Measurements from ENCODE around the gene PRMT9.

PRMT9 gene

GRCh38 chr4:147616849-147617172, 67.2 kb downstream of the PRMT9 start:
- ATAC-seq: peak; percentile 1
- H3K9me3 Mint-ChIP-seq: no peaks in the 10 kb centered on the region
- no peaks in the 10 kb centered on the region for H3K27me3 Mint-ChIP-seq
- H3K4me1 Mint-ChIP-seq: peaks cover 20% of the 10 kb centered on the region
- H3K4me3 Mint-ChIP-seq: peak overlapping the region; percentile 87
- peaks cover 16% of the 10 kb centered on the region for H3K36me3 Mint-ChIP-seq
- peak overlapping the region; percentile 90 for H3K27ac Mint-ChIP-seq

GRCh38 chr4:147610686-147611085, 73.3 kb downstream of the PRMT9 start:
- Mint-ChIP-seq H3K36me3 (no peaks in the 10 kb centered on the region), H3K4me3 (no peak overlapping the region)

DNA sequence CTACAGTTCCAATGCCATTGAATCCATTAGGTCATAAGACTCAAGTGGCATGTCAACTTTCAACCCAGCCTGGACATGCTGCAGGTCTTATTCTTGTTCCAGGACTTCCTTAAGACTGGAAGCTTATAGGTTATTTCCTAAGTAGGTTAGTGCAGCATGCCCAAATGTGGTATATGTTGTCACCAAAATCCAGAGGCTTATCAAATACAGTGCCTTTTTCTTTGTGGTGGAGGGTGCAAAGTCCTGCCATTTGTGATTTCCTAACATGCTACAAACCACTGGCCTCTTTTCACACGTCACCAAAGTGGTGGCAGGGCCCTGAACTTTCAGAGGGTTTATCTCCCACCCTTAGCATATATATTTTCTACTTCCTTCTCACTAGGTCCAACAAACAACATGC, 76.5 kb downstream of the PRMT9 start:
- ATAC-seq: no peak
- Mint-ChIP-seq H3K4me1 (no peaks in the 10 kb centered on the region), H3K9me3 (no peaks in the 10 kb centered on the region), H3K4me3 (no peak overlapping the region), H3K27me3 (no peaks in the 10 kb centered on the region), H3K27ac (no peak overlapping the region), H3K36me3 (no peaks in the 10 kb centered on the region)

More at GRCh38 chr4:147610686-147611085, 73.3 kb downstream of the PRMT9 start:
- Mint-ChIP-seq H3K9me3 (no peaks in the 10 kb centered on the region), H3K4me1 (no peaks in the 10 kb centered on the region), H3K27ac (no peak overlapping the region), H3K27me3 (no peaks in the 10 kb centered on the region)
- ATAC-seq: no peak

- no peaks in the 10 kb centered on the region for H3K9me3 Mint-ChIP-seq
These were observed 78.5 kb downstream of the PRMT9 start for GRCh38 chr4:147605499-147605898.

DNA sequence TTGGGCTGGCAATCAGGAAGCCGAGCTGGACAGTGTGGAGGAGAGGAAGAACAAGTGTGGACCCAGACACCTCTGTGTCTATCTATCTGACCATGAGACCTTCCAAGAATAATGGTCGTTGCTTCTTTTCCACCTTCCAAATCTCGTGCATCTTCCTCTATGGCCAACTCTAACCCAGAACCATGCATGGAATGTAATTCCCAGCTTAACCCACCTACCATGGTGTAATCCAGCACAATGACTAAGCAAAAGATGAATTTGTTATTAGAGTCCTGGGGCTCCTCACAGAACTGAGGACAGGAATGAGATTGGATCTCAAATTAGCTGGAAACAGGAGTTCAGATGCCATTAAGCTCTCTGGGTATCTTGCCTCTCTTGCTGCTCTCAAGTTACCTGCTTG, 84.2 kb downstream of the PRMT9 start:
- H3K4me3 Mint-ChIP-seq: no peak overlapping the region
- H3K4me1 Mint-ChIP-seq: no peaks in the 10 kb centered on the region
- no peak overlapping the region for H3K27ac Mint-ChIP-seq

More at GRCh38 chr4:147605499-147605898, 78.5 kb downstream of the PRMT9 start:
- H3K4me1 Mint-ChIP-seq: no peaks in the 10 kb centered on the region
- no peaks in the 10 kb centered on the region for H3K36me3 Mint-ChIP-seq
- no peak for ATAC-seq
- H3K27ac Mint-ChIP-seq: no peak overlapping the region
- peaks cover 13% of the 10 kb centered on the region for H3K27me3 Mint-ChIP-seq
- no peak overlapping the region for H3K4me3 Mint-ChIP-seq

GRCh38 chr4:147599206-147599605, 84.8 kb downstream of the PRMT9 start:
- H3K4me1 Mint-ChIP-seq: no peaks in the 10 kb centered on the region
- H3K27ac Mint-ChIP-seq: no peak overlapping the region
- no peak for ATAC-seq
- H3K4me3 Mint-ChIP-seq: no peak overlapping the region
- peaks cover 13% of the 10 kb centered on the region for H3K27me3 Mint-ChIP-seq
- no peaks in the 10 kb centered on the region for H3K9me3 Mint-ChIP-seq
- H3K36me3 Mint-ChIP-seq: no peaks in the 10 kb centered on the region

More for the DNA sequence above, 84.2 kb downstream of the PRMT9 start:
- peaks cover 13% of the 10 kb centered on the region for H3K27me3 Mint-ChIP-seq
- no peaks in the 10 kb centered on the region for H3K36me3 Mint-ChIP-seq
- no peak for ATAC-seq
- H3K9me3 Mint-ChIP-seq: no peaks in the 10 kb centered on the region

GRCh38 chr4:147597561-147597960, 86.4 kb downstream of the PRMT9 start:
- no peak for ATAC-seq

GRCh38 chr4:147596981-147597380, 87.0 kb downstream of the PRMT9 start:
- ATAC-seq: no peak
- no peaks in the 10 kb centered on the region for H3K9me3 Mint-ChIP-seq
- peaks cover 21% of the 10 kb centered on the region for H3K27me3 Mint-ChIP-seq
- H3K4me1 Mint-ChIP-seq: no peaks in the 10 kb centered on the region
- H3K4me3 Mint-ChIP-seq: no peak overlapping the region
- no peak overlapping the region for H3K27ac Mint-ChIP-seq
- H3K36me3 Mint-ChIP-seq: no peaks in the 10 kb centered on the region

More at GRCh38 chr4:147597561-147597960, 86.4 kb downstream of the PRMT9 start:
- Mint-ChIP-seq H3K9me3 (no peaks in the 10 kb centered on the region), H3K27me3 (peaks cover 20% of the 10 kb centered on the region), H3K4me3 (no peak overlapping the region), H3K4me1 (no peaks in the 10 kb centered on the region), H3K36me3 (no peaks in the 10 kb centered on the region), H3K27ac (no peak overlapping the region)

GRCh38 chr4:147596377-147596776, 87.6 kb downstream of the PRMT9 start:
- no peaks in the 10 kb centered on the region for H3K9me3 Mint-ChIP-seq
- H3K27me3 Mint-ChIP-seq: peaks cover 16% of the 10 kb centered on the region
- H3K4me3 Mint-ChIP-seq: no peak overlapping the region
- ATAC-seq: no peak
- H3K36me3 Mint-ChIP-seq: no peaks in the 10 kb centered on the region
- no peaks in the 10 kb centered on the region for H3K4me1 Mint-ChIP-seq
- H3K27ac Mint-ChIP-seq: no peak overlapping the region

DNA sequence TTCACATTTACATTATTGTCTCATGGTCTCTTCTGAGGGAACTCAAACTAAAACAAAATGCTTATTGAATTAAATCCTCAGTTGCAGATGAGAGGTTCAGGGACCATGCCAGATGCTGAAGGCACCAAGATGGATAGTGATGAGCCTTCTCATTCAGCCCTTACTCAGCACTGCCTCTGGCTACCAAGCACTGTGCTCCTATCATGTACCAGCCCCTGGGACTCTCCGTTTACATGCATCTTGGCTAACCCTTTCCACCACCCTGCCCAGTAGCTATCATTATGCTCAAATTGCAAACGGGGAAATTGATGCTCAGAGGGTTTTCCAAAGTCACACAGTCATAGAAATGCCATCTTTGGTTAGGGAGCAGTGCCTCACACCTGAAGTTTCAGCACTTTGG, 89.4 kb downstream of the PRMT9 start:
- no peak overlapping the region for H3K4me3 Mint-ChIP-seq
- H3K9me3 Mint-ChIP-seq: no peaks in the 10 kb centered on the region
- no peaks in the 10 kb centered on the region for H3K4me1 Mint-ChIP-seq
- H3K27me3 Mint-ChIP-seq: peaks cover 7% of the 10 kb centered on the region
- no peaks in the 10 kb centered on the region for H3K36me3 Mint-ChIP-seq
- no peak overlapping the region for H3K27ac Mint-ChIP-seq
- ATAC-seq: no peak

- Mint-ChIP-seq H3K27ac (no peak overlapping the region), H3K36me3 (no peaks in the 10 kb centered on the region), H3K27me3 (peaks cover 7% of the 10 kb centered on the region), H3K4me1 (no peaks in the 10 kb centered on the region), H3K4me3 (no peak overlapping the region), H3K9me3 (no peaks in the 10 kb centered on the region)
- no peak for ATAC-seq
These were observed 89.9 kb downstream of the PRMT9 start for GRCh38 chr4:147594107-147594506.

- H3K36me3 Mint-ChIP-seq: no peaks in the 10 kb centered on the region
- H3K9me3 Mint-ChIP-seq: no peaks in the 10 kb centered on the region
- no peaks in the 10 kb centered on the region for H3K4me1 Mint-ChIP-seq
- peaks cover 17% of the 10 kb centered on the region for H3K27me3 Mint-ChIP-seq
- ATAC-seq: no peak
- no peak overlapping the region for H3K27ac Mint-ChIP-seq
- H3K4me3 Mint-ChIP-seq: no peak overlapping the region
These were observed 92.9 kb downstream of the PRMT9 start for GRCh38 chr4:147591106-147591505.

- H3K27ac Mint-ChIP-seq: no peak overlapping the region
- no peak overlapping the region for H3K4me3 Mint-ChIP-seq
- H3K36me3 Mint-ChIP-seq: no peaks in the 10 kb centered on the region
- ATAC-seq: no peak
- no peaks in the 10 kb centered on the region for H3K4me1 Mint-ChIP-seq
- H3K27me3 Mint-ChIP-seq: peaks cover 24% of the 10 kb centered on the region
- peaks cover 1% of the 10 kb centered on the region for H3K9me3 Mint-ChIP-seq
These were observed 93.6 kb downstream of the PRMT9 start for GRCh38 chr4:147590249-147590920.

DNA sequence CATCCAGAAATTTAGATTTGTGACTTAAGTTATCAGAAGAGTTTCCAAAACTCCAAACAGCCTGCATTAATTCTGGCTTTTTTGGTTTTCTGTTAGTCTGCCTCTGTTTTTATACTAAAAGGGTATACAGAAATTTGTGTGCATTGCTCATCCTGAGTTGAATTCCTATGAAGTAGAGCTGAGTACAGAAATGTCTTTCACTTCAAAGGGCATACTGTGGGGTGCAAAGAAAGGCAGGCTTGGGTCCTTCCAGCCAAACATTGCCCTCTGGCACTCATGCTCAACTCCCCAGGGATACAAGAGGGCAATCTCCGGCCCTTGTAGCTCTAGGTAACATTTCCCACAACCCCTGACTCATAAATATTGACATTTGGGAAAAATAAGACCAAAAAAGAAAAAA, 94.4 kb downstream of the PRMT9 start:
- Mint-ChIP-seq H3K27ac (no peak overlapping the region), H3K36me3 (no peaks in the 10 kb centered on the region), H3K9me3 (peaks cover 6% of the 10 kb centered on the region), H3K4me3 (no peak overlapping the region), H3K27me3 (peaks cover 32% of the 10 kb centered on the region), H3K4me1 (no peaks in the 10 kb centered on the region)
- peak; percentile 47 for ATAC-seq
